HG03460 (cell line): ENCODE results near the gene ATAD3C.
"Not testable (repeated sequence)": the region's sequence is repeated elsewhere in the genome, so short reads cannot be mapped to it uniquely, and the experiment has no call there.

ENCODE experiments used
- ATAC-seq: cut with Tn5 transposase; IDR thresholded peaks from one replicate; pipeline ENCODE4 v1.9.1; 2021; ENCODE audit not compliant: unreplicated experiment

ATAD3C gene

DNA sequence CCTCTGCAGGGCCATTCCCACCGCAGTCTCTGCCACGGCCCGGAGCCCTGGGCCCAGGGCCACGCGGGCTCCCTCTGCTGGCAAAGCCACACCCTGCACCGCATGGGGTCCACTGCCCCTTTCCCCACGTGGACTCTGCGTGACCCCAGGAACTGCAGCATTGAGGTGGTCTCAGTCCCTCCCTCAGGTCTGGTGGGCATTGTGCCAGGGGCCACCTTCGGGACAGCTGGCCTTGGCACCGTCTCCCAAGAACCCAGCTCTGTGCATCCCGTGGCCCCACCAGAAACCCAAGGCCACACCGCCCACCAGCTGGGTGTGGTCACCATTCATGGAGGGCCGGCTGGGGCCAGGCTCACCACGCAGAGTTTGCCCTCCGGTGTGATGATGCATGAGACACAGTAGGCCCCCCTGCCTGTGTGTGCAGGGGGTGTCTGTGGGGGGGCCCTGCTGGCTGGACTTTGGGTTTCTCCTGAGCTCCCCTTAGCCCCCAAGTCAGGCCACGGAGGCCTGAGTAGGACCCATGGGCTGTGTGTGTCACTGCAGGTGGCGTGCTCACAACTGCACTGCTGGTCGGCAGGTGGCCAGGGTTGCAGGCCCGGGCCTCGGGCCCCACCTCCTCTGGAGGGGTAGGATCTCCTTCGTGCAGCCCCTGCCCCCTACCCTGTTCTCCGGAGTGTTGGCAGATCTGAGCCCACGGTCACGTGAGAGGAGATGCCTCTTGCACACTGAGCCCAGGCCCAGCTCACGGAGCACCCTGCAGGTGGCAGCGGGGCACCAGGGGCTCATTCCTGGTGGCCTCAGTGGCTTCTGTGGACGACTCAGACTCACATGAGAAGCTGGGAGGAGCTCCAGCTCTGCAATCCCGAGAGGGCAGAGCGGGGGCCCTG is 8.2 kb upstream of the ATAD3C start:
- no peak for ATAC-seq

DNA sequence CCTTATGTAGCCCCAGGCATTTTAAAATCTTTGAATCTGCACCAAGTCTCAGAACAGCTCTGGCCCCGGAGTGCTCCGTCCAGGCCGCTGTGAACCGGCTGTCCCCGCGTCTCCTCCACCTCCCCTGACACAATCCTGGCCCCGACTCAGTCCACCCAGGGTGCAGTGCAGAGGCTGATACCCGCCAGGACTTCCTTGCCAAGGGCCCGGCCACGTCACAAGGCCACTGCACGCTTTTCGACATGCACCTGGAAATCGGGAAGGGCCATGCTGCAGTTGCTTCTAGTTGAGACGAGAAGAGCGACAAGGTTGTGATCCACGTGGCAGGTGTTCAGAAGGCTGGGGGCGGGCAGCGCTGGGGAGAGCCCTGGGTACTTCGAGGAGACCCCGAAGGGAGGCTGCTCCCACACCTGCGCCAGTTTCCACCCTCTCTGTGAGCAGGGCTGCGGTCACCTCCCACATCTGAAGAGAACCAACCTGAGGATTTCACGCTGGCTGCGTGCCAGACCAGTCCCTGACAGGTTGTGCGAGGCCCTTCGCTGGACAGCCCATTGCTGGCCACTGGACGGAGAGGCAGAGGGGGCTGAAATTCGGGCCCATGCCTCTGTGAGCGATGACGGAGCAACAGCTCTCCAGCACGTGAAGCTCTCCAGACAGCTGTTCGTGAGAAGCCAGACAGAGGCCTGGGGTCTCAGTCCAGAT is 7.3 kb upstream of the ATAD3C start:
- ATAC-seq, result no peak

DNA sequence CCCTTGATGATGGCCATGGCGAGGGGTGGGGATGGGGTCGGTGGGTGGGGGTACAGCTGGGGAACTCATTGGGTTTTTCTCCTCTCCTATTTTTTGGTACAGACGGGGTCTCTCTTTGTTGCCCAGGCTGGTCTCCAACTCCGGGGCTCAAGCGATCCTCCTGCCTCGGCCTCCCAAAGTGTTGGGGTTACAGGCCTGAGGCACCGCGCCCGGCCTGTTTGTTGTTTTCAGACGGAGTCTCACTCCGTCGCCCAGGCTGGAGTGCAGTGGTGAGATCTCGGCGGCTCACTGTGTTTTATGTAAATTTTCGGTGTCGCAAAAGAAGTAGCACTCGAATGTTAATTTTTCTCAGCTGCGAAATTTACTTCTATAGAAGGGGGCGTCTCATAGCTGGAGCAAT is 2.9 kb upstream of the ATAD3C start:
- ATAC-seq, result not testable (repeated sequence)

DNA sequence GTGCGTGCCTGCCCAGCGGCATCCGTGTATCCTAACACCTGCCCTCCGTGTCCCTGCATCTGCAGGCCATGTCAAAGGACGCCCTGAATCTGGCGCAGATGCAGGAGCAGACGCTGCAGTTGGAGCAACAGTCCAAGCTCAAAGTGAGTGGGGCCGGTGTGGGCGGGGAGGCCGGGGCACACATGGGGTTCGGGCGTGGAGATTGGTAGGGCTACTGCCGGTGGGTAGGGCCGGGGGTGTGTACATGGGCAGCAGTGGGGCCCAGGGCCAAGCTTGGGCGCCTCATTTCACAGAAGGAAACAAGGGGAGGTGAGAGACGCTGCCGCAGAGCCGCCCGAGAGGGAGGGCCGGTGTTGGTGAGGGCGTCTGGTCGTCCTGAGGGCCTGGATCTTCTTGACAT is 1.1 kb downstream of the ATAD3C start:
- ATAC-seq, result not testable (repeated sequence)

DNA sequence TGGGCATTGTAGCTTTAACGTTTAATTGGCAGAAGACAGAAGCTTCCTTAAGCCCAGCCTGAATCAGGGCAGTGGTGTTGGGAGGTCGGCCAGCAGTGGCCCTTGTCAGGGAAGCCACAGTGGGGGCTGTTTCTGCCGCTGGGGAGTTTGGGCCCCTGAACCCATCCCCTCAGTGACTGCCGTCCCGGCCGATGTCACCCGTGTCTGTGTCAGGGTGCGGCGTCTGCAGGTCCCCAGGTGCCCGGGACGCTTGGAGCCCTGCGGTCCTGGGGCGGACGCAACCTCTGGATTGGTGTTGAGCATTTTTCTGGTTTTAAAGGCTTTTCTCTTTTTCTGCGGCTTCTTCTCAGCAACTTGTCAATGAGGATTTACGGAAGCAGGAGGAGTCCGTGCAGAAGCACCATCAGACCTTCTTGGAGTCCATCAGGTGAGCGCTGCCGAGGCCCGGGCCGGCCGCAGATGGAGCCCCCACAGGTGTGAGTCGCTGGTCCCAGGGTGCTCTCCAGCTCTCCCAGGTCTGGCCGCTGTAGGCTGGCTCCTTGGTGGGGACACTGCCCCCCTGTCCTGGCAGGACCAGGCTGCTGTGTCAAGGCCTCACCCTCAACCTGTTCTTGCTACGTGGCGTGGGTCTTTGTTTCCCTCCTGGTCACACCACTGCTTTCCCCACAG is 2.3 kb downstream of the ATAD3C start:
- ATAC-seq, result no peak

DNA sequence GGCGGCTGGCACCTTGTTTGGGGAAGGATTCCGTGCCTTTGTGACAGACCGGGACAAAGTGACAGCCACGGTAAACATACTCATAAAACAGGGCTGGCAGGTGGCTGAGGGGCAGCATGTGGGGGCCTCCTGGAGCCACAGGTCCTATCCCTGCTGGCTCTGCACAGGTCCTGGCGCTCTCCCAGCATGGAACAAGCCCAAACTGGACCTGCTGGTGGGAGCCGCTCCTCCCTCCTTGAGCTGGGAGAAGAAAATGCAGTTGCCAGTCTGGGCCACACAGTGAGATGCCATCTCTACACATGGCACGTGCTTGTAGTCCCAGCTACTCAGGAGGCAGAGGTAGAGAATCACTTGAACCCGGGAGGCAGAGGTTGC is 2.9 kb downstream of the ATAD3C start:
- ATAC-seq, result not testable (repeated sequence)

DNA sequence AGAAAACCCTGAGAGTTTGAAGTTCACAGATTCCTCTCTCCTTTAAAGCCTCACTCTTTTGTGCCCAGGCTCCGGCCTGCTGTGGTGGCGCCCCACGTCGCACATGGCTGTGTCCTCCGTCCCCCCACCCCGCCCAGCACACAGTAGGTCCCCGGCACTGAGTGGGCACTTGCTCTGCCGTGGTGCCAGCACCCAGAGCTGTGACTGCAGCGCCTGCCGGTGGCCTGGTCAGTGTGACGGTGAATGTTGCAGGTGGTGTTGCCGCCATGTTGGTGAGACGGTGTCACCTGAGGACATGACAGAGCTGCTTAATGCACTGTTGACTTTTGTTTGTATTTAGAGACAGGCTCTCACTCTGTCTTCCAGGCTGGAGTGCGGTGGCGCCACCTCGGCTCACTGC is 3.4 kb downstream of the ATAD3C start:
- no peak for ATAC-seq

DNA sequence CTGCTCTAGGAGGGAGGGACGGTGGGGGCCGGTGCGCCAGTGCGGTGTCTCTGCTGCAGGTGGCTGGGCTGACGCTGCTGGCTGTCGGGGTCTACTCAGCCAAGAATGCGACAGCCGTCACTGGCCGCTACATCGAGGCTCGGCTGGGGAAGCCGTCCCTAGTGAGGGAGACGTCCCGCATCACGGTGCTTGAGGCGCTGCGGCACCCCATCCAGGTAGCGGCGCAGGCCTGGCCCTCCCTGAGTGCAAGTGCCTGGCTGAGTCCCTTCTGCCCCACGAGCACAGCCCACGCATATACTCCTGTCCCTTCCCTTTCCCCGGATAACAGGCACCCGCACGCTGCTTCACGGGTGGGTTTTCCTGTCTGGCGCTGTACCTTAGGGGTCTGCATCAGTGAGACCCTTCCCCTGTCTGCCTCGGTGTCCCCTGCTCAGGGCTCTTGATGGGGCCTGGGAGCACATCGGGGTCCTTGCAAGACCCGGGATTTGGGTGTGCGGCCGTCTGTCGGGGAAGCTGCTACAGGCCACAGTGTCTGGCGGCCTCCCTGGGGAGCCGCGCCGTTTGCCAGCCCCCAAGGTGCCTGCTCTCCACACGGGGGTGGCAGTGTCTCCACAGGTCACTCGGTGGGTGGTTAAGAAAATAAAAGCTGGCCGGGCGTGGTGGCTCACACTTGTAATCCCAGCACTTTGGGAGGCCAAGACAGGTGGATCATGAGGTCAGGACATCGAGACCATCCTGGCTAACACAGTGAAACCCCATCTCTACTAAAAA is 5.0 kb downstream of the ATAD3C start:
- not testable (repeated sequence) for ATAC-seq

DNA sequence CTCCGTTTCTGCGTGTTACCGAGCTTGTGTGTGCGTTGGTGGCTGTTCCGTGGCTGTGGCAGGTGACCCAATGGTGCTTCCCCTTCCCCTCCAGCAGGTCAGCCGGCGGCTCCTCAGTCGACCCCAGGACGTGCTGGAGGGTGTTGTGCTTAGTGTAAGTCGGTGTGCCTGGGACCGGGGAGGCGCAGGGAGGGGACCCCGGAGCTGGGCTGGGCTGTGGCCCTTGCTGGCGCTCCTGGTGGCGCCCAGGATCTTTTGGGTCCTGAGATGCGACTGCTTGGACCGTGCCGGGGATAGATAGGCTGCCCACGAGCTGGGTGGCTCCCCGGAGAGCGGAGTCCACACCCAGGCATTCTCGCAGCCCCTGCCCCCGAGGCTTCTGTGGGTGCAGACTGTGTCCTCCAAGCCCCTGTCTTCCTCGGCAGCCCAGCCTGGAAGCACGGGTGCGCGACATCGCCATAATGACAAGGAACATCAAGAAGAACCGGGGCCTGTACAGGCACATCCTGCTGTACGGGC is 5.9 kb downstream of the ATAD3C start:
- no peak for ATAC-seq

DNA sequence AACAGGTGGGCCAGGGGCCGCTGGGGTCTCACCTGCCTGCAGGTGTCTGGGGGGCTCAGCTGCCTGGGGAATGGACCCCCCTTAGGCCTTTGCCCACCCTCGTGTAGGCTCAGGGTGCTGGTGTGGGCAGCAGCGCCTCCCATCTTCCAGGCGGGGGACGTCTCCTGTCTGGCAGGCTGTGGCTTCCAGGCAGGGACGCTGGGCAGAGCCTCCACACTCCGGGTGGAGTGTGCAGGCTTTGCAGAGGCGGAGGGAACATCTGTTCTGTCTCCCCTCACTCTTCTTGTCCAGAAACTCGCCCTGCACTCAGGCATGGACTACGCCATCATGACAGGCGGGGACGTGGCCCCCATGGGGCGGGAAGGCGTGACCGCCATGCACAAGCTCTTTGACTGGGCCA is 6.4 kb downstream of the ATAD3C start:
- not testable (repeated sequence) for ATAC-seq

DNA sequence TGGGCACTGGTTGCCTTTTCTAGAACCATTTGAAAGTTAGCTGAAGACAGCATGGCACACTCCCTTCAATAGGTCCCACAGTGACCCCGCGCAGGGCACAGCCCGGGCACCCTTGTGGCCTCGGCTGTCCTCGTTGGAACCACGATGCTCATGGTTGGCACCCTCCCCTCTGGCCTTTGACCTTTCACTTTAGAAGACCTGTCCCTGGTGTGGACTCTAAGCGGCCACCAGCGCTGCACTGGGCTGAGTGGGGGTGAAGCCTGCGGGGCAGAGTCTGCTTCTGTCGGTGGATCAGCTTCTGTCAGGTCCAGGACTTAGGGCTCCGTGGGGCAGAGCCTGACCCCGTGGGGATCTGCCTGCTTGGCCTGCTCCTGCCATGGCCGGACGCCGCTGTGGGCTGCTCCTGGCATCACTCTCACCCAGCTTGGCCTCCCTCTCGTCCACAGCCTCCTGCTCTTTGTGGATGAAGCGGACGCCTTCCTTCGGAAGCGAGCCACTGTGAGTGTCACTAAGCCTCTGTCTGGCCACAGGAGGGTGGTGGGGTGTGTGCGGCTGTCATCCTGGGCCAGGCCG is 7.3 kb downstream of the ATAD3C start:
- ATAC-seq, result not testable (repeated sequence)

DNA sequence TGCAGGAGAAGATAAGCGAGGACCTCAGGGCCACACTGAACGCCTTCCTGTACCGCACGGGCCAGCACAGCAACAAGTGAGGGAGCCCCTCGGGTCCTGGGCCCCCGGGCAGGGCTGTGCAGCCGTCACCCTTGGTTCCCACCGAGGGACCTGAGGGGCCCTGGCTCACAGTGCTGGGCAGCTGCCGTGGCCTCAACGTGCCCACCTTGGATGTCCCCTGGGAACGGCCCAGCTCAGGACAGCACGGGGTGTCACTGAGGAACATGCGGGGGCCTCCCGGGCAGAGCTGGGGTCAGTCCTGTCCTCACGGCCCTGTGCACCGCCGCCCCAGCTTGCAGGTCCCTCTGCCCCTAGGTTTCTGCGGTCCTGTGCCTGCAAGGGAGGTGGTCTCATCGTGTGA is 9.7 kb downstream of the ATAD3C start:
- ATAC-seq, result not testable (repeated sequence)

DNA sequence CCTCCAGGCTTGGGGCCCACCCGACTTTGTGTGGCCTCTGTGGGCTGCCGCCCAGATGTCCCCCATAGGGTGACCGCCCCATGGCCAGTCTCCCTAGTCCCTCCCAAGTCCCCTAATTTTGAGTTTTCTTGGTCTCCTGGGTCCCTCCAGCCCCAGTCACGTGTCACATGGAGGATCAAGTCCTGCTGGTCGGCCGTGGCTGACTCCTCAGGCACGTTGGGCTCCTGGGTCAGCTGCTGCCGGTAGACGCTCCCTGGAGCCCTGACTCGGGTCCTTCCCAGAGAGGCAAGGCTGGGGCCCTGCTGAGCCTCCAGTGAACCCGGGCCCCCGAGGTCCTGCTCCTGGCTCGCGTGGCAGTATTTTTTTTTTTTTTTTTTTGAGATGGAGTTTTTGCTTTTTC is 10.2 kb downstream of the ATAD3C start:
- not testable (repeated sequence) for ATAC-seq

DNA sequence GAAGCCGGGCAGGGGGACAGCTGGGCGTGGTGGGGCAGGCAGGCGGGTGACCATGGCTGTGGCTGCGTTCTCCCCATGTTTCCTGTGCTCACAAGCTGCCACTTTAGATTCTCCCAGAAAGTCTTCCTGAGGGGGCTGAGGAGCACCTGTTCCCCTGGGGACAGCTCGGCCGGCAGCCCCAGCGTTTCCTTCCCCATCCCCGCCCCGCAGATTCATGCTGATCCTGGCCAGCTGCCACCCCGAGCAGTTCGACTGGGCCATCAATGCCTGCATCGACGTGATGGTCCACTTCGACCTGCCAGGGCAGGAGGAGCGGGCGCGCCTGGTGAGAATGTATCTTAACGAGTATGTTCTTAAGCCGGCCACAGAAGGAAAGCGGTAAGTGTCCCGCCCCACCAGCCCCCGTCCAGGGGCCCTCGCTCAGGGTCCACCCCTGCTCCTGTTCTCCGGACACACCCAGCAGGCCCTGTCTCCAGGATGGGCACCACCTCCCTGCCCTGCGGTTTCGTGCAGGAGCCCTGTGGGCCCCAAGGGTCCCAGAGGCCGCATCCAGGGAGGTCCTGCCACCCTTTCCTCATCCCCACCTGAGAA is 11.1 kb downstream of the ATAD3C start:
- ATAC-seq, result no peak

DNA sequence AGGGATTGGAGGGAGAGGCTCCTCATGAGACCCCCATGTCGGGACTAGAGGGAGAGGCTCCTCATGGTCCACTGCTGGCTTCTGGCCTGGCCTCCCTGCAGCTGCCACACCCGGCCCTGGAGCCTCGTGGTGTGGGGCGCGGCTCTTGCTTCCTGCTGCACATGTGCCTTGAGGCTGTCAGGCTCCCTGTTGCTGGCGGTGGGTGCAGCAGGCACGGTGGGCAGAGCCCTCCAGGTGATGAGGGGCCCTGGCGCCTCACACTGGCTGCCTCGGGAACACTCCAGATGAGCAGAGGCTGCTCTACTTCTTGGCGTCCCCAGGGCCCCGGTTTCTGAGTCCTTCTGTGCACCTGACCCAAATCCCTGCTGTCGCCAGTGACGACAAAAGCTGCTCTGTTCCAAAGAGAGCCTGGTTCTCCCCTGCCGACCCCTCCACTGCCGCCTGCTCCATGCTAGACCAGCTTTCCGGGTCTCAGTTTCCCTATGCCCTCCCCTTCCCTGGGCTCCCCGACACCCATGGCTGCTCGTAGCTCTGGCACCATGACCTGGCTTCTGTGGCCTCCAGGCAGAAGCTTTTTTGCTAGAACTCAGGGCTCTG is 12.3 kb downstream of the ATAD3C start:
- ATAC-seq, result no peak

DNA sequence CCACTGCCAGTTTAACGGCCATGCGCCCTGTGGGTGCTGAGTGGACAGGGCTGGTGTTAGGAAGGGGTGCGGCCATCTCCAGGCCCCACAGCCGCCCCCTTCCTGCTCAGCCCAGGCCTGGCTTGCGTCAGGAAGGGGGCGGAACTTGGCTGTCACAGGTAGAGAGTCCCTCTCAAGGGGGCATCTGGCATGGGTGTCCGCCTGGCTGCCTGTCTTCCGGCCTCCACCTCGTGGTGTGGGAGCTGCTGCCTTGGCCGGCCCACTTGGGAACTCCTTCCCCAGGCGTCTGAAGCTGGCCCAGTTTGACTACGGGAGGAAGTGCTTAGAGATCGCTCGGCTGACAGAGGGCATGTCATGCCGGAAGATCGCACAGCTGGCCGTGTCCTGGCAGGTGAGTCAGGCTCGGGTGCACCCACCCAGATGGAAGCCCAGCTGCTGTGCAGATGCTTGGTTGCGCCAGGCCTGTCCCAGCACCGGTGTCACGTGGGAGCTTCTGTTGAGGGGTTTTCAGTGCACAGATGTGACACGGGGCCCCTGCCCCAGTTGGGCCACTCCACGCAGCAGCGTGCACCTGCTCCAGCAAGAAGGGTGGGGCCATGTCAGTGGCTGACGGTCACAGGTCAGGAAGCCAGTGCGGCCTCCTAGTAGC is 13.0 kb downstream of the ATAD3C start:
- no peak for ATAC-seq

DNA sequence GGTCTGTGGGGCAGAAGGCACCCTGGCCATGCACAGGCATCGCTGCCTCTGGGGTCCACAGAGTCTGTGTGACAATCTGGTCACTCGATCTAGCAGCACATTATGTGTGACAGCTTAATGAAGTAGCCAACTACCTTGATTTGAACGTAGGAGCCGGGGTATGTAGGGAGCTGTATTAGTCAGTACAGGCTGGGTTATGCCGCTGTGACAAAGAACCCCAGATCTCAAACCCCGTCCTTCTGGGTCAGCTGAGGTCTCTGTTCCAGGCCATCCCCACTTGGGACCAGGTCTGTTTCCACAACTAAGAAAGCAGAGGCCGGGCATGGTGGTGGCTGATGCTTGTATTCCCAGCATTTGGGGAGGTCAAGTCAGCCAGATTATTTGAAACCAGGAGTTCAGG is 13.8 kb downstream of the ATAD3C start:
- ATAC-seq, result no peak

DNA sequence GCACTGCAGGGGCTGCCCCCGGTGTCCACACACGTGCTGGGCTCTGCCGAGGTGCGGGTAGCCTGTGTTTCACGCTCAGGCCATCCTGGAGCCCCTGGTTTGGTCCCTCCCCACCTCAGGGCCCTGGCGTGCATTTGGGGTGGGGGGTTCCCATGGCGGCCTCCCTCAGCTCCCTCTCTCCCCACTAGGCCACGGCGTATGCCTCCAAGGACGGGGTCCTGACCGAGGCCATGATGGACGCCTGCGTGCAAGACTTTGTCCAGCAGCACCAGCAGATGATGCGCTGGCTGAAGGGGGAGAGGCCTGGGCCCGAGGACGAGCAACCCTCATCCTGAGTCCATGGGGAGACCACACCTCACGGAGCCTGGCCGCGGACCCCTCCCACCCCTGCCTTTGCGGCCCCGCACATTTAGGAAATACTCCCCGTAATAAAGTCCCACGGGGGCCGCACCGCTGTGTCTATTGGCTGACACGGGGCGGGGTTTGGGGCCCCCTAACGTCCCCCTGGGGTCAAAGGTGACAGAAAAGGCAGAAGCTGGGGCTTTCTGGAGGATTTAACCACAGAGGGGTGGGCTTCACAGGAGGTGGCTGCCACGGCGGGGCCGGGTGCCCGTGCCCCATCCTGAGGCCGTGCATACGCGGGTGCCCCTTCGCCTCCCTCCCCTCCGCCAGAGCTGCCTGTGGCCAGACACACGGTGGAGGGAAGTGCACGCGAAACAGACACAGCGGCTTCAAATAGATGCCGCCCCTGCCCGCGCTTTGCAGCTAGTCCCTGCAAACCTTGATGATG is 18.9 kb downstream of the ATAD3C start:
- not testable (repeated sequence) for ATAC-seq
